ENCODE measurements around the gene ZNF8.
"Not testable (repeated sequence)": the region's sequence is repeated elsewhere in the genome, so short reads cannot be mapped to it uniquely, and the experiment has no call there.

- TF ChIP-seq, protein P1, sequence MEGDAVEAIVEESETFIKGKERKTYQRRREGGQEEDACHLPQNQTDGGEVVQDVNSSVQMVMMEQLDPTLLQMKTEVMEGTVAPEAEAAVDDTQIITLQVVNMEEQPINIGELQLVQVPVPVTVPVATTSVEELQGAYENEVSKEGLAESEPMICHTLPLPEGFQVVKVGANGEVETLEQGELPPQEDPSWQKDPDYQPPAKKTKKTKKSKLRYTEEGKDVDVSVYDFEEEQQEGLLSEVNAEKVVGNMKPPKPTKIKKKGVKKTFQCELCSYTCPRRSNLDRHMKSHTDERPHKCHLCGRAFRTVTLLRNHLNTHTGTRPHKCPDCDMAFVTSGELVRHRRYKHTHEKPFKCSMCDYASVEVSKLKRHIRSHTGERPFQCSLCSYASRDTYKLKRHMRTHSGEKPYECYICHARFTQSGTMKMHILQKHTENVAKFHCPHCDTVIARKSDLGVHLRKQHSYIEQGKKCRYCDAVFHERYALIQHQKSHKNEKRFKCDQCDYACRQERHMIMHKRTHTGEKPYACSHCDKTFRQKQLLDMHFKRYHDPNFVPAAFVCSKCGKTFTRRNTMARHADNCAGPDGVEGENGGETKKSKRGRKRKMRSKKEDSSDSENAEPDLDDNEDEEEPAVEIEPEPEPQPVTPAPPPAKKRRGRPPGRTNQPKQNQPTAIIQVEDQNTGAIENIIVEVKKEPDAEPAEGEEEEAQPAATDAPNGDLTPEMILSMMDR (IDR thresholded peaks at IDR 0.05) = peak in 2 of 3 donors; percentile 44 to 61
- not testable (repeated sequence) for TF ChIP-seq POLR2A (IDR thresholded peaks at IDR 0.05)
These were observed 31.9 kb downstream of the ZNF8 start for GRCh38 chr19:58310685-58311084.
